ENCODE measurements around the gene ZNF148.
"Not testable (repeated sequence)": the region's sequence is repeated elsewhere in the genome, so short reads cannot be mapped to it uniquely, and the experiment has no call there.

The ZNF148 gene

DNA sequence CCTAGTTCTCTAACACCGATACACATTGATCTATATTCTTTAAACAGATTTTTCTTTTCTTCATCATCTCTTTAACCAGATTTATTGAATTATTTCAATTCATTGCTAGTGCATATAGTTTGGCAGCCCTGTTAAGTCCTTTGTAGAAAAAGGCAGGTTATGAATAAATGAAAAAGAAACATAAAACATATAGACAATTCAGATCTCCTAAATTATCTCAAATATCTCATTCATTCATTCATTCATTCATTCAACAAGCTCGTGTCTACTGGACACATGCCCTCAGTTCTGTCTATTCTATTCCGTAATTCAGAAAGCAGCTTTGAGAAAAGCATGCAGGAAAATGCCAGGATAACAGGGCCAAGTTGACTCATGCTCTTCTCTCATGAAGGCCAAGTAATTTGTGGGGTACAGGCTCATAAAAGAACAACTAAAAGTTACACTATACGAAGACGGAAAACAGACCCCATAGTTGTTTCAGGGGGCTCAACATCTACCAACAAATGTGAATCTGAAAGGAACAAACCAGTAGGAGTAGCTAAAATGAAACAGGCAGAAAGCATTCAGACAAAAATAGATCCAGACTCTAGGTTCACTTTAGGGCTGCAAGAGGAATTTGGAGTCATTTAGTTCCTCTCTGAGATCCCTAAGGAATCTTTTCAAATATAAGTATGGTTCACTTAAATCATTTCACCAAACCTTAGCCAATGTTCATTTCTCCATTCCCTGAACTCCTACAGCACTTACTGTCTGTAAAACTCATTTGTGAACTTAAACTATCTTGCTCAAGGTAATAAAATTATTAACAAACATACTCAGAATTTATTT is 7.5 kb downstream of the ZNF148 start:
- DNase-seq: no peak

DNA sequence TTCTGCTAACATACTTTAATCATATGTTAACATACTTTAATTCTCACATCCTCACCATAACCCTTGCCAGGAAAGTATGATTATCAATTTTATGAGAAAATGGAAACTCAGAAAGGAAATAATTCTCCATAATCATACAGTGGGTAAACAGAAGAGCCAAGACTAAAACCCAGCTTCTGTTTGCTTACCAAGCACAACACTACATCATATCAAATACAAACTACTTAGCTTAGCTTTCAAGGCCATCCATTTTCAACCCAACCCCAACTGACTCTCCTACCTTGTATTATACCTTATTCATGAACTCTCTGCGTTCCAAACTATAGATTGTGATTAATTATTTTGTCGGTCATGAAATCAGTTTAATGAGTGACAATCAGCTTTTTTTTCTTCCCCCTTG is 9.0 kb downstream of the ZNF148 start:
- DNase-seq: no peak

GRCh38 chr3:125359700-125360099 is 15.4 kb downstream of the ZNF148 start:
- no peak for DNase-seq

DNA sequence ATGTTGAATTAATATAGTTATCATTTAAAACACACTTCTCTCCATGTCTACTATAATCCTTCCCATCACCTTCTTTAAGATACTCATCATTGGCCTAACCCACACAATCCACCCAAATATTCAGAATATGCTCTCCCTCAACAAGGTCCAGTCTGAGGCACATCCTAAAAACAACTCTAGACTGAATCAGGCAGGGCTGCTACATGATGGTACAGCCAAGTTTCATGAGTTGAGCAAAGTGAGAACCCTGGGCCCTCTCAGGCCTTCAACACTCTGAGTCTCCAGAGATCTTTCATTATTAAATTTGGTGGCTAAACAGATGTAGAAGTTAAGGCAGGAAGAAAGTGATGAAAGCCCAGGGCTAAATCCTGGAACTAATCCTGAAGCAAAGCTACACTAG is 16.2 kb downstream of the ZNF148 start:
- no peak for DNase-seq

DNA sequence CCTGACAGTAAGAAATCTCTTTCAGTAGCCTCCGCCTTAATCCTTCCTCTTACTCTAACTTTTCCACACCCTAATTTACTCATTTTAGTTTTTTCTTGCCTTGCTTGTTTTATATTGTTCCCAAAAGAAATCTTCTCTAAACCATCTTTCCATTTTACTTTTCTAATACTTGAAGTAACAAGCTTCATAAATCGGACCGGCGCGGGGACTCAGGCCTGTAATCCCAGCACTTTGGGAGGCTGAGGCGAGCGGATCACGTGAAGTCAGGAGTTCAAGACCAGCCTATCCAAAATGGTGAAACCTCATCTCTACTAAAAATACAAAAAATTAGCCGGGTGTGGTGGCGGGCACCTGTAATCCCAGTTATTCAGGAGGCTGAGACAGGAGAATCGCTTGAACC is 17.3 kb downstream of the ZNF148 start:
- DNase-seq: no peak

DNA sequence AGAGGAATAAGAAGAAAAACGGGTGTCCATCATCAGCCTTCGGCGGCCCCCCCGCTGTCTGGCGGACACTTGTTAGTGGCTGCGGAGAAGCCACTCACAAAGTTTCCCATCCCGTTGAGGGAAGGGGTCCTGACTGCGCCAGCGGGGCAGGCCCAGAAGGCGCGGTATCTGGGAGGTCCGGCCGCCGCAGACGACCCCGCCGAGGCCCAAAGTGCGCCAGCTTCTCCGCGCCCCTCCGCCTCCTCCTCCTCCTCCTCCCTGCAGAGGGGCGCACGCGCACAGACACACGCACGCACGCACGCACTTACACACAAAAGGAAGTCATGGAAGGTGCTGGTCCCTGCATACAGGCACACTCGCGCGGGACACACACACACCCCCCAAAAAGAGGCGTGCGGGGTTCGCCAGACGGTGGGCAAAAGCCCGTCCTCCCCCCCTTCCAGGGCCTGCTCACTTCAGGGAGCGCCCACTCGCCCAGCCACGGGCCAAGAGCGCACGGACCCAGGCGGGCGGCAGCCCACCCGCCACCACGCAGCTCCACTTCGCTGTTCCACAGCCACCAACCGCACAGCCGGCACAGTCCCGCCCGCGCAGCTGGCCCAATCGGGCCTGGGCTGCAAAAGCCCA is 18.0 kb downstream of the ZNF148 start:
- no peak for DNase-seq

GRCh38 chr3:125356140-125357026 is 18.7 kb downstream of the ZNF148 start:
- DNase-seq: no peak

GRCh38 chr3:125353659-125354058 is 21.5 kb downstream of the ZNF148 start:
- DNase-seq: no peak

- DNase-seq: no peak
Measured at GRCh38 chr3:125353128-125353527, 22.0 kb downstream of the ZNF148 start.

GRCh38 chr3:125351814-125352456 is 23.2 kb downstream of the ZNF148 start:
- DNase-seq: no peak

DNA sequence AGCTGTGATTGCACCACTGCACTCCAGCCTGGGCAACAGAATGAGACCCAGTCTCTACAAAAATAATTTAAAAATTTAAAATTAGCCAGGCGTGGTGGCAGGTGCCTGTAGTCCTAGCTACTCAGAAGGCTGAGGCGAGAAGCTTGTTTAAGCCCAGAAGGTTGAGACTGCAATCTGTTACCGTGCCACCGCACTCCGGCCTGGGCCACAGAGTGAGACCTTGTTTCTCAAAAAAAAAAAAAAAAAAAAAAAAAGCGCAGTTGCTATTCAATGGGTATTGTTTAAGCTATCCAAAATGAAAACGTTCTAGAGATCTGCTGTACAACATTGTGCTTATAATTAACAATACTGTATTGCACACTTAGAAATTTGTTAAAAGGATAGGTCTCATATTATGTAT is 24.0 kb downstream of the ZNF148 start:
- DNase-seq: no peak

- DNase-seq: no peak
Measured at GRCh38 chr3:125350597-125350996, 24.5 kb downstream of the ZNF148 start.

DNA sequence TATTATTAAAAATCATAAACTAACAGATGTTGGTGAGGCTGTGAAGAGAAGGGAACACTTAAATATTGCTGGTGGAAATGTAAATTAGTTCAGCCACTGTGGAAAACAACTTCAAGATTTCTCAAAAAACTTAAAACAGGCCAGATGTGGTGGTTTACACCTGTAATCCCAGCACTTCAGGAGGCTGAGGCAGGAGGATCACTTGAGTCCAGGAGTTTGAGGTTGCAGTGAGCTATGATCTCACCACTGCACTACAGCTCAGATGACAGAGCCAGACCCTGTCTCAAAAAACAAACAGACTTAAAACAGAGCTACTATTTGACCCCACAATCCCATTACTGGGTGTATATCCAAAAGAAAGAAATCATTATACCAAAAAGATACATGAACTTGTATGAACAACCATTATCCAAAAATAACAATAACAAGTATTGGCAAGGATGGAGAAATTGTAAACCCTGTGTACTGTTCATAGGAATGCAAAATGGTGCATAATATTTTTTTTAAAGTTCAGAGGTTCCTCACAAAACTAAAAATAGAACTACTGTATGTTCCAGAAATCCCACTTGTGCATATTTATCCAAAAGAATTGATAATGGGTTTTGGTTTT is 25.5 kb downstream of the ZNF148 start:
- DNase-seq: no peak

DNA sequence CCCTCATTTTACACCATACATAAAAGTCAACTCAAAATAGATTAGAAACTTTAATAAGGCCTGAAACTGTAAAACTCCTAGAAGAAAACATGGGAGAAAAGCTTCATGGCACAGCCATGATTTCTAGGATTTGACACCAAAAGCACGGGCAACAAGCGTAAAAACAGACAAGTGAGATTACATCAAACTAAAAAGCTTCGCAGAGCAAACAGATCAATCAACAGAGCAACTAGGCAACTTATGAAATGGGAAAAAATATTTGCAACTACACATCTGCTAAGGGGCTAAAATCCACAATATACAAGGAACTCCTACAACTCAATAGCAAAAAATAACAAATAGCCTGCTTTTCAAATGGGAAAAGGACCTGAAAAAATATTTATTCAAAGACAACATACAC is 26.1 kb downstream of the ZNF148 start:
- DNase-seq: no peak

GRCh38 chr3:125343367-125343766 is 31.8 kb downstream of the ZNF148 start:
- not testable (repeated sequence) for DNase-seq

GRCh38 chr3:125340121-125340520 is 35.0 kb downstream of the ZNF148 start:
- DNase-seq: no peak

- DNase-seq: no peak
Measured at GRCh38 chr3:125337506-125337905, 37.6 kb downstream of the ZNF148 start.

DNA sequence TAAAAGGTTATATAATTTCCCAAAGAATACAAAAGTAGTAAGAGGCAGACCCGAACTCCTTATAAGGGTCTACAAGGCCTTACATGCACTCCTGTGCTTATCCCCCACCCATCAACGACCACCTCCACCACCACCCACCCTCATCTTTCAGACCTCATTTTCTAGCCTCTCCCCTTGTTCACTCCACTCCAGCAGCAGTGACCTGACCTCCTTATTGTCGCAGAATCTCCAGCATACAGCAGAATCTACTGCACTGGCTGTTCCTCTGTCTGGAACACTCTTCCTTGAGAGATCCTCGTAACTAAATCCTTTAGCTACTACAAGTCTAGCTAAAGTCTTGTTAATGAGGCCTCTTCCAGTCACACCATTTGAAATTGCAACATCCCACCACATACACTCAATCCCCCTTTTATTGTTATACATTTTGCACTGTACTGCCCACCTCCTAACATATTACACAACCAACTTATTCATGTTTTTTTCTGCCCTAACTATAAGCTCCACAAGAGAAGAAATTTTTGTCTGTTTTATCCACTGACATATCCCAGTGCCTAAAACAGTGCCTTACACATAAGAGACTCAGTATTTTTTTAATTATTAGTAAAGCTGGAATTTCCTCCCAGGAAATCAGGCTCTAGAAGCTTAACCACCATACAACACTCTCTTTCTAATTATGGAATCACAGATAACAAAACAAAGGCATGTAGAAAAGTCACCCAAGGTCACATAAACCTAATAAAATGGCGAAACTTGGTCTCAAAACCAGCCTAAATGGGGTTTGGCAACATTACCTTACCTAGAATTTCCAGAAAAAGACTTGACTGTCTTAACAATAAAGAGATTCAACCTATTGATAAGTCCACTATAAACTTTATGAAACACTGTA is 40.2 kb downstream of the ZNF148 start:
- no peak for DNase-seq

GRCh38 chr3:125332504-125332903 is 42.6 kb downstream of the ZNF148 start:
- DNase-seq: no peak

DNA sequence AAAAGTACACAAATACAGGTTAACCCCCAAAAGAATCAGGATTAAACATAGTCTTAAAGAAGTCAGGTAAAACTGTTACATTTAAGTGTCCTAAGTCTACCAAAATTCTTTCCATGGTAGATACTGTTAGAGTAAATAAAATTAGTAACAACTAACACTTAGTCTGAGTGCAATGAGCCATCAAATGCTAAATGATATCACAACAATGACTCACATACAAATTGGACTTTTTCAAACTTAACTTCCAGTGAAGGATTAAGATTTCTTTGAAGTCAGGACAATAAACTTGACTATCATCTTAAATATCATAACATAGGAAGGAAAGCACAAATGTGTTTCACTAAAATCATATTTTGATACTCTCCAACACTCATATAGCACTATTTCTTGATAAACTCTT is 43.9 kb downstream of the ZNF148 start:
- DNase-seq: no peak

DNA sequence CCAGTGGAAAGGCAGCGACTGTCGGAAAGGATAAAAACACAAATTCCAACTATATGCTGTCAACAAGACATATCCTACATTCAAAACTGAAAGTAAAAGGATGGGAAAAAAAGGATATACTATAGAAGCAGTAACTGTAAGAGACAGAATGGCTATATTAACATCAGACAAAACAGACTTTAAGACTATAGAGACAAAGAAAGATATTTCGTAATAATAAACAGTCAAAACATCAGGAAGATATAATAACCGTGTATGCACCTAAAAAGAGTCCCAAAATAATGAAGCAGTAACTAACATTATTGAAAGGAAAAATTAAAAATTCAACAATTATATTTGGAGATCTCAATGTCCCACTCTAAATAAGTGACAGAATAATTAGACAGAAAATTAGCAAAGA is 48.2 kb downstream of the ZNF148 start:
- no peak for DNase-seq

GRCh38 chr3:125325746-125326145 is 49.4 kb downstream of the ZNF148 start:
- no peak for DNase-seq

Measured in NCI-H1436 treated with DMSO at 0.1 percent for 48 hours (cell line).